HEK293 (cell line): Measurements from ENCODE around the gene SDR42E1.

Experiments used
- CTCF ChIA-PET: fragments of 350-600 bp; formaldehyde crosslinking; extraction: SDS; loops from one replicate; lab custom pipeline; 2021; ENCODE audit warnings: antibody characterized with exemption; lab: Yijun Ruan, JAX
- POLR2A ChIA-PET: fragments of 300-600 bp; formaldehyde crosslinking; extraction: SDS; loops from one replicate; lab custom pipeline; 2020; ENCODE audit warnings: antibody characterized with exemption, inconsistent platforms; lab: Yijun Ruan, JAX
- H3K27ac ChIP-seq: fragments of 200-500 bp; sonication (Bioruptor generic); 2 replicates; pipeline ENCODE4 v1.5.1; 2014; ENCODE audit warnings: low read depth, low read length, control low read depth, inconsistent platforms; ENCODE audit errors: extremely low read depth
- H3K36me3 ChIP-seq, 2 experiments: fragments of 200-500 bp in 1 of 2; sonication (Bioruptor generic) in 1 of 2; 1 replicate in 1 of 2; 2 replicates in 1 of 2; pipeline ENCODE4 v1.5.1; 2014 to 2017; ENCODE audit warnings: inconsistent platforms in 2 of 2, low read length in 2 of 2; ENCODE audit not compliant: control insufficient read depth in 2 of 2, insufficient read depth in 1 of 2
- H3K4me1 ChIP-seq: fragments of 200-500 bp; sonication (Bioruptor generic); 2 replicates; pipeline ENCODE4 v1.5.1; 2014; ENCODE audit warnings: mild to moderate bottlenecking, low read length, inconsistent platforms; ENCODE audit not compliant: control insufficient read depth, insufficient read depth
- H3K4me3 ChIP-seq: 2 replicates; pipeline ENCODE4 v1.5.1; 2011; ENCODE audit warnings: low read depth, mild to moderate bottlenecking, control low read depth, low read length, moderate library complexity
- H3K9me3 ChIP-seq: fragments of 200-500 bp; sonication (Bioruptor generic); 2 replicates; pipeline ENCODE4 v1.5.1; 2014; ENCODE audit warnings: low read depth, low read length, inconsistent platforms; ENCODE audit not compliant: control insufficient read depth, insufficient read depth
- ELK4 ChIP-seq: IDR thresholded peaks from 2 replicates; pipeline ENCODE4 v1.6.1; 2011; ENCODE audit warnings: mild to moderate bottlenecking, low read depth, low read length, borderline replicate concordance
- HOXD13 ChIP-seq: sonication (generic); formaldehyde crosslinking; IDR thresholded peaks from 2 replicates; pipeline ENCODE4 v1.8.0; 2022; ENCODE audit warnings: missing genetic modification reagents, borderline replicate concordance
- KLF17 ChIP-seq: fragments of 450-650 bp; formaldehyde crosslinking; IDR thresholded peaks from 2 replicates; pipeline ENCODE4 v1.5.1; 2016; ENCODE audit warnings: missing biosample characterization, missing genetic modification characterization
- PRDM6 ChIP-seq: fragments of 450-650 bp; formaldehyde crosslinking; IDR thresholded peaks from 2 replicates; pipeline ENCODE4 v1.5.1; 2017; ENCODE audit warnings: missing biosample characterization, missing genetic modification characterization
- ZBTB10 ChIP-seq: fragments of 450-650 bp; formaldehyde crosslinking; IDR thresholded peaks from 2 replicates; pipeline ENCODE4 v1.5.1; 2016; ENCODE audit warnings: missing biosample characterization, missing genetic modification characterization
- ZBTB20 ChIP-seq: fragments of 450-650 bp; formaldehyde crosslinking; IDR thresholded peaks from 2 replicates; pipeline ENCODE4 v1.5.1; 2016; ENCODE audit warnings: missing biosample characterization, missing genetic modification characterization
- ZNF175 ChIP-seq: fragments of 450-650 bp; formaldehyde crosslinking; IDR thresholded peaks from 2 replicates; pipeline ENCODE4 v1.5.1; 2016; ENCODE audit warnings: missing biosample characterization, missing genetic modification characterization
- ZNF184 ChIP-seq: fragments of 450-650 bp; IDR thresholded peaks from 2 replicates; pipeline ENCODE4 v1.5.1; 2018; ENCODE audit warnings: missing biosample characterization, mild to moderate bottlenecking, missing genetic modification characterization
- ZNF26 ChIP-seq: fragments of 450-650 bp; formaldehyde crosslinking; IDR thresholded peaks from 2 replicates; pipeline ENCODE4 v1.5.1; 2016; ENCODE audit warnings: missing biosample characterization, missing genetic modification characterization
- ZNF341 ChIP-seq: fragments of 450-650 bp; formaldehyde crosslinking; IDR thresholded peaks from 2 replicates; pipeline ENCODE4; 2016; ENCODE audit warnings: low read depth, missing biosample characterization, missing genetic modification characterization
- ZNF394 ChIP-seq: fragments of 450-650 bp; formaldehyde crosslinking; IDR thresholded peaks from 2 replicates; pipeline ENCODE4 v1.5.1; 2016; ENCODE audit warnings: missing biosample characterization, missing genetic modification characterization, mild to moderate bottlenecking, moderate library complexity, borderline replicate concordance
- ZNF529 ChIP-seq: fragments of 450-650 bp; formaldehyde crosslinking; IDR thresholded peaks from 2 replicates; pipeline ENCODE4 v1.5.1; 2017; ENCODE audit warnings: missing genetic modification characterization, missing biosample characterization; ENCODE audit not compliant: insufficient replicate concordance
- ZNF692 ChIP-seq: fragments of 450-650 bp; formaldehyde crosslinking; IDR thresholded peaks from 2 replicates; pipeline ENCODE4 v1.5.1; 2016; ENCODE audit warnings: missing biosample characterization, missing genetic modification characterization

Gene SDR42E1

GRCh38 chr16:82059161-82059982, 48.1 kb upstream of the SDR42E1 start (continued):
- TF ChIP-seq ELK4 (no peak), KLF17 (tag by site-specific recombination) (no peak), ZNF692 (tag by site-specific recombination) (no peak), ZNF529 (tag by site-specific recombination) (no peak), ZNF175 (tag by site-specific recombination) (no peak), ZNF184 (tag by site-specific recombination) (no peak), ZNF26 (tag by site-specific recombination) (no peak), ZNF341 (tag by site-specific recombination) (no peak), HOXD13 (no peak), ZBTB20 (tag by site-specific recombination) (no peak), PRDM6 (tag by site-specific recombination) (no peak), ZNF394 (tag by site-specific recombination) (no peak)

- no peaks in the 10 kb centered on the region for H3K9me3 ChIP-seq
- CTCF ChIA-PET, result interaction anchor here (1.3 kb wide), 1 partner anchor 174 kb away, joined by 3 read pairs; no protein-coding TSS in a partner anchor
- no peak for TF ChIP-seq ZBTB10 (tag by site-specific recombination)
- TF ChIP-seq, all 188 proteins: peak for 0
- no peaks in the 10 kb centered on the region for H3K36me3 ChIP-seq
- POLR2A ChIA-PET, result no interaction called here
- H3K4me3 ChIP-seq, result no peak overlapping the region
- no peaks in the 10 kb centered on the region for H3K4me1 ChIP-seq
- no peak overlapping the region for H3K27ac ChIP-seq
Measured at GRCh38 chr16:82056550-82056896, 45.3 kb upstream of the SDR42E1 start.
